ENCODE data around the gene RXRA. TPM values are rescaled to one million over a fixed set of nuclear protein-coding genes. Genes with fewer than 3 reads are reported as not detected.

Gene RXRA
- total and polyA plus RNA-seq, 4 donors = 41.5 to 116 (median 74.1) TPM

DNA sequence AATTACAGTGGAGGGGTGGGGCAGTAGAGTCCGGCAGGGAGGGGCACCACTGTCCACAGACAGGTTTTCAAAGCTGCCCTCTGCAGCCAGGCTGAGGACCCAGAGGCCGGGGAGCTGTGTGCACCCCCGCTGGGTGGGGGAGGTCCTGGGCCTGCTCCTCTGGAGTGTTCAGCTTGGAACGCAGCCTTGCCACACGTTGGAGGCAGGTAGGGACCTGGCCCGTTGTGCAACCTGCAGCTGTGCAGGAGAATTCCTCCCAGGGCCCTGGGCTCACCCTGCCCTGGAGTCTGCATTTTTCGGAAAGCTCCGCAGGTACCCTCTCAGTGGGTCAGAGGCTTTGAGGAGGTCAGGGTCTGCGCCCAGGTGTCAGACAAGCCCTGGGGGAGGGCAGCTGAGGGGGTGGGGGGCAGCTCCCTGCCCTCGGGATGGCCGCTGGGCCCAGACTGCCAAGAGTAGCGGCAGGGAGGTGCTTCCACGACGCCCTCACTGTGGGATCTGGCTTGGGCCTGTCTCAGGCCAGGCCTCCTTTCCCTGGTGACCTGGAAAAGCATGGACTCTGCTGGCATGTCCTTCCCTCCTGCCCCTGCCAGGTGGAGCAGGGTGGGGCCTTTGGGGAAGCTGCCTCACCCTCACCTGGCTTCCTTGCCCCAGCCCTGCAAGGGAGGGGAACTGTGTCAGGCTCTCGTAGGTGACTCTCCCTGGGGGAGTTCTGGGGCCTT is 29.5 kb downstream of the RXRA start:
- Histone ChIP-seq H3K9ac (ENCODE audit: low read depth in 1 of 2, low read length in 2 of 2) (peak overlapping the region in 1 of 2 donors; percentile 15), H3K4me3 (ENCODE audit: low read depth in 1 of 3, low read length in 3 of 3) (no peak overlapping the region), H3K4me1 (ENCODE audit: control insufficient read depth in 4 of 4, insufficient read depth in 4 of 4, low read length in 3 of 4) (peaks cover 74 to 100% (median 95%) of the 10 kb centered on the region in 4 donors), H3K9me3 (ENCODE audit: control insufficient read depth in 4 of 4, low read length in 3 of 4) (no peaks in the 10 kb centered on the region), H3K27me3 (ENCODE audit: control insufficient read depth in 4 of 4, insufficient read depth in 4 of 4, low read length in 3 of 4) (no peaks in the 10 kb centered on the region), H3K36me3 (ENCODE audit: control insufficient read depth in 4 of 4, insufficient read depth in 3 of 4, low read depth in 1 of 4, low read length in 3 of 4) (no peaks in the 10 kb centered on the region), H3K27ac (ENCODE audit: low read depth in 1 of 2, low read length in 2 of 2) (peak overlapping the region; percentile 79 to 92)
- WGBS = 41% methylated on average over 15 of the region's 15 CpGs
- no peak for DNase-seq (ENCODE audit: low spot score)
- TF ChIP-seq HNF4A (conservative IDR thresholded peaks at IDR 0.05) (peak in 1 of 2 donors; percentile 12), YY1 (IDR thresholded peaks at IDR 0.05) (no peak)

GRCh38 chr9:134356496-134357470 is 30.5 kb downstream of the RXRA start:
- Histone ChIP-seq H3K27me3 (ENCODE audit: control insufficient read depth in 4 of 4, insufficient read depth in 4 of 4, low read length in 3 of 4) (no peaks in the 10 kb centered on the region), H3K36me3 (ENCODE audit: control insufficient read depth in 4 of 4, insufficient read depth in 3 of 4, low read depth in 1 of 4, low read length in 3 of 4) (no peaks in the 10 kb centered on the region), H3K9me3 (ENCODE audit: control insufficient read depth in 4 of 4, low read length in 3 of 4) (no peaks in the 10 kb centered on the region), H3K4me3 (ENCODE audit: low read depth in 1 of 3, low read length in 3 of 3) (no peak overlapping the region), H3K27ac (ENCODE audit: low read depth in 1 of 2, low read length in 2 of 2) (peak overlapping the region; percentile 79 to 92), H3K9ac (ENCODE audit: low read depth in 1 of 2, low read length in 2 of 2) (peak overlapping the region; percentile 20 to 47), H3K4me1 (ENCODE audit: control insufficient read depth in 4 of 4, insufficient read depth in 4 of 4, low read length in 3 of 4) (peaks cover 82 to 100% (median 91%) of the 10 kb centered on the region in 4 donors)
- WGBS = 49% methylated on average over 29 of the region's 29 CpGs
- DNase-seq (ENCODE audit: low spot score) = no peak
- TF ChIP-seq NR2F2 (IDR thresholded peaks at IDR 0.05) (no peak), RAD21 (IDR thresholded peaks at IDR 0.05) (no peak), RXRA (IDR thresholded peaks at IDR 0.05) (no peak), JUND (IDR thresholded peaks at IDR 0.05) (peak in 1 of 2 donors; percentile 45), FOXA1 (IDR thresholded peaks at IDR 0.05) (no peak), YY1 (IDR thresholded peaks at IDR 0.05) (no peak), HNF4G (IDR thresholded peaks at IDR 0.05) (no peak), HNF4A (conservative IDR thresholded peaks at IDR 0.05) (peak; percentile 17 to 58), GABPA (IDR thresholded peaks at IDR 0.05 in 1 of 2, conservative IDR thresholded peaks at IDR 0.05 in 1 of 2) (no peak), SP1 (IDR thresholded peaks at IDR 0.05) (peak; percentile 5), ZBTB33 (IDR thresholded peaks at IDR 0.05) (no peak), EGR1 (IDR thresholded peaks at IDR 0.05; ENCODE audit: low read depth in 2 of 2) (no peak)
- TF ChIP-seq, protein P1, sequence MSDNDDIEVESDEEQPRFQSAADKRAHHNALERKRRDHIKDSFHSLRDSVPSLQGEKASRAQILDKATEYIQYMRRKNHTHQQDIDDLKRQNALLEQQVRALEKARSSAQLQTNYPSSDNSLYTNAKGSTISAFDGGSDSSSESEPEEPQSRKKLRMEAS (IDR thresholded peaks at IDR 0.05) = peak; percentile 24
- TF ChIP-seq, protein P2, sequence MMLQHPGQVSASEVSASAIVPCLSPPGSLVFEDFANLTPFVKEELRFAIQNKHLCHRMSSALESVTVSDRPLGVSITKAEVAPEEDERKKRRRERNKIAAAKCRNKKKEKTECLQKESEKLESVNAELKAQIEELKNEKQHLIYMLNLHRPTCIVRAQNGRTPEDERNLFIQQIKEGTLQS (IDR thresholded peaks at IDR 0.05) = no peak
- TF ChIP-seq, protein P3, sequence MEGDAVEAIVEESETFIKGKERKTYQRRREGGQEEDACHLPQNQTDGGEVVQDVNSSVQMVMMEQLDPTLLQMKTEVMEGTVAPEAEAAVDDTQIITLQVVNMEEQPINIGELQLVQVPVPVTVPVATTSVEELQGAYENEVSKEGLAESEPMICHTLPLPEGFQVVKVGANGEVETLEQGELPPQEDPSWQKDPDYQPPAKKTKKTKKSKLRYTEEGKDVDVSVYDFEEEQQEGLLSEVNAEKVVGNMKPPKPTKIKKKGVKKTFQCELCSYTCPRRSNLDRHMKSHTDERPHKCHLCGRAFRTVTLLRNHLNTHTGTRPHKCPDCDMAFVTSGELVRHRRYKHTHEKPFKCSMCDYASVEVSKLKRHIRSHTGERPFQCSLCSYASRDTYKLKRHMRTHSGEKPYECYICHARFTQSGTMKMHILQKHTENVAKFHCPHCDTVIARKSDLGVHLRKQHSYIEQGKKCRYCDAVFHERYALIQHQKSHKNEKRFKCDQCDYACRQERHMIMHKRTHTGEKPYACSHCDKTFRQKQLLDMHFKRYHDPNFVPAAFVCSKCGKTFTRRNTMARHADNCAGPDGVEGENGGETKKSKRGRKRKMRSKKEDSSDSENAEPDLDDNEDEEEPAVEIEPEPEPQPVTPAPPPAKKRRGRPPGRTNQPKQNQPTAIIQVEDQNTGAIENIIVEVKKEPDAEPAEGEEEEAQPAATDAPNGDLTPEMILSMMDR (IDR thresholded peaks at IDR 0.05; ENCODE audit: low read depth, low read length, missing input control) = no peak
